ENCODE data around the gene CDH26. TPM values are rescaled to one million over a fixed set of nuclear protein-coding genes. Genes with fewer than 3 reads are reported as not detected.

Gene CDH26
- total RNA-seq, 2 experiments from 2014 or later, result 1.0 to 1.7 TPM

DNA sequence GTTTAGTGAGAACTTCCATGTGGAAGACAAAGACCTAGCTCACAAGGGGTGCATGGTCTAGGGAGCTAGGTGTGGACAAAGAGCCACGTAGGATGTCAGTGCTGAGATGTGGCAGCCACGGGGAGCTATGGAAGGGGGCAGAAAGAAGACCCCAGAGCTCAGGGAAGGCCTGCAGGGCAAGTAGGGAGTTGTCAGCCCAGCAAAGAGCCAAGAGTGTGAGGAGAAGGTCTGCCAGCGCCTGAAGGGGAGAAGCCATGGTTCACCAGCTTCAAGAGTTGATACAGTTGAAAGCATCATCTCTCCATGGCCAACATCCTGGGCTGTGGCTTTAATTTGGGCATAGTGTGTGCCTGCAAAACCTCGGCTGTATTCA lies 95.6 kb downstream of the CDH26 start:
- H3K27me3 Mint-ChIP-seq, result peaks cover 2% of the 10 kb centered on the region
- peaks cover 37% of the 10 kb centered on the region for H3K4me1 Mint-ChIP-seq (ENCODE audit: low read depth)
- H3K36me3 Mint-ChIP-seq (ENCODE audit: low read depth), result no peaks in the 10 kb centered on the region
- no peaks in the 10 kb centered on the region for H3K9me3 Mint-ChIP-seq
- CTCF ChIA-PET, result interaction anchor here (0.8 kb wide), 1 partner anchor 98 kb away, joined by 3 read pairs; no protein-coding TSS in a partner anchor
- POLR2A ChIA-PET, result no interaction called here
- no peak for TF ChIP-seq CTCF (IDR thresholded peaks at IDR 0.05)
- ATAC-seq (no peak), DNase-seq (no peak)
- H3K4me3 Mint-ChIP-seq, result no peak overlapping the region
- intact Hi-C loops (cut with micrococcal nuclease), result loop anchor here (10.0 kb wide), 1 partner anchor 109 kb away; the partner anchor contains the start of genes FAM217B and PPP1R3D
- H3K27ac Mint-ChIP-seq, result no peak overlapping the region

DNA sequence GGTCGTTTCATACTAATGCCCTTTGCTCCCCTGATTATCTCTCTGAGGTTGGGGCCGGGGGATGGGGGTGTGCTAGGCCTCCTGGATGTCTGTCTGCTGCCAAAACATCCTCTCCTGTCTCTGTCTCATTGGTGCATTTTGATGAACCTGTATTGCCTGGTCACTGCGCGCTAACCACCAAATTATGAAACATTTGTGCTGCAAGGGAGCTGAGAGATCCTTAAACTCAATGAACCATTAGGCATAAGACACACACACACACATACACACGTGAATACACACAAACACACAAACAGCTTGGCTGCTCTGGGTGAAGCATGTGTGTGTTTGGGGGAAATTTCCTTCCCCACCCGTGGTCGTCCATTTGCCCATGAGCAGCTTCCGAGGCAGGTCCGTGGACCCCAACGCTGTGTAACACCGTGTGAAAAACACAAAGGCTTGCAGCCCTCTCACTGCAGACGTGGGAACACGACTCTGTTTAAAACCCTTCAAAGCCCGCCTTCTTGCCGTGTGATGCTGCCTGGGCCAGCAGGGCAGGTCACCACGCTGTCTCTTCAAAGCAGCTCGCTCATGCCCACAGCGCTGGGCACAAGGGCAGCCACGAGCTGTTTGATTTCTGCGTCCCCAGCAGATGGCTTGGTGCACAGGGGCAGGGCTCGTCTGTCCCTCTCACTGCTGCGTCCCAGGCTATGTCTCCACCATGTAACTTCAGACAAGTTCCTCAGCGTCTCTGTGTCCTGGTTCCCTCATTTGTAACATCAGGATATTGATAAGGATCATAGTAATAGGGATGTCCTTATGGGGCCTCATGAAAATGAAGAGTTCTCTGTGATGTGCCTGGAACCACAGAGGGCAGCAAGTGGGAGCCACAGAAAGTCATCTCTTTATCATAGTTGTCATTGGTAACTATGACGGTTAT lies 96.8 kb downstream of the CDH26 start:
- CTCF ChIA-PET, result interaction anchor here (1.4 to 4.3 kb wide), 3 partner anchors 8 to 156 kb away, joined by 3 to 22 read pairs (median 4); no protein-coding TSS in a partner anchor
- no peak for TF ChIP-seq CTCF (IDR thresholded peaks at IDR 0.05)

DNA sequence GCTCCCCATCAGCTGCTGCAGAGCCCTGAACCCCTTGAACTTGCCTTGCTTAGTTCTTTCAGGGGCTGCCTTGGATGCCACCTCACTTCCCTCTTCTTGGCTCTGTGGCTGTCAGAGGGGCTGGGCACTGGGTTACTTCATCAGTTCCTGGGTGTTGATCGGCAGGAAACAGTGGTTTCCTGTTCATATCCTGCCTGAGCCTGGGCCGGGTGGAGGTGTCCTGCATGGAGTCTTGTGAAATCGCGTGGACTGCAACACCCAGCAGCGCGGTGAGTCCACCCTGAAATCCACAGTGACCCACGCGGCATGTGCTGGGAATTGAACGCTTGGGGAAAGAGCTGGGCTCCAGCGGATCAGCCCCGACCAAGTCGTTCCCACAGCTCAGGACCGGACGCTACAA lies 97.5 kb downstream of the CDH26 start:
- intact Hi-C loops (cut with micrococcal nuclease), result loop anchor here (10.0 kb wide), 1 partner anchor 111 kb away; the partner anchor contains the start of genes FAM217B and PPP1R3D

More for the DNA sequence above, 96.8 kb downstream of the CDH26 start:
- DNase-seq (no peak), ATAC-seq (no peak)
- Mint-ChIP-seq H3K27me3 (no peaks in the 10 kb centered on the region), H3K4me1 (ENCODE audit: low read depth) (peaks cover 37% of the 10 kb centered on the region), H3K4me3 (peak overlapping the region; percentile 64), H3K36me3 (ENCODE audit: low read depth) (no peaks in the 10 kb centered on the region), H3K27ac (no peak overlapping the region), H3K9me3 (no peaks in the 10 kb centered on the region)
- intact Hi-C loops (cut with micrococcal nuclease), result loop anchor here (10.0 kb wide), 1 partner anchor 110 kb away; the partner anchor contains the start of genes FAM217B and PPP1R3D
- POLR2A ChIA-PET, result no interaction called here

GRCh38 chr20:60056407-60057122 lies 98.3 kb downstream of the CDH26 start:
- Mint-ChIP-seq H3K9me3 (no peaks in the 10 kb centered on the region), H3K4me1 (ENCODE audit: low read depth) (peaks cover 37% of the 10 kb centered on the region), H3K27ac (peak overlapping the region; percentile 63), H3K4me3 (peak overlapping the region; percentile 64), H3K36me3 (ENCODE audit: low read depth) (no peaks in the 10 kb centered on the region), H3K27me3 (no peaks in the 10 kb centered on the region)
- CTCF ChIA-PET, result interaction anchor here (0.9 to 4.3 kb wide), 14 partner anchors 9 to 1173 kb away, joined by 3 to 24 read pairs (median 4); partner anchors contain the start of gene SYCP2
- POLR2A ChIA-PET, result interaction anchor here (1.0 to 2.1 kb wide), 2 partner anchors 116 to 122 kb away, joined by 3 to 6 read pairs; partner anchors contain the start of genes FAM217B and PPP1R3D
- intact Hi-C loops (cut with micrococcal nuclease), result loop anchor here (10.0 kb wide), 1 partner anchor 112 kb away; the partner anchor contains the start of genes FAM217B and PPP1R3D
- TF ChIP-seq CTCF (IDR thresholded peaks at IDR 0.05), result no peak
- ATAC-seq (no peak), DNase-seq (no peak)

More for the DNA sequence above, 97.5 kb downstream of the CDH26 start:
- TF ChIP-seq CTCF (IDR thresholded peaks at IDR 0.05), result no peak
- no peaks in the 10 kb centered on the region for H3K27me3 Mint-ChIP-seq
- peak overlapping the region; percentile 63 for H3K27ac Mint-ChIP-seq
- POLR2A ChIA-PET, result no interaction called here
- peak; percentile 61 for DNase-seq
- H3K9me3 Mint-ChIP-seq, result no peaks in the 10 kb centered on the region
- H3K36me3 Mint-ChIP-seq (ENCODE audit: low read depth), result no peaks in the 10 kb centered on the region
- H3K4me1 Mint-ChIP-seq (ENCODE audit: low read depth), result peaks cover 37% of the 10 kb centered on the region
- peak overlapping the region; percentile 64 for H3K4me3 Mint-ChIP-seq
- ATAC-seq, result peak; percentile 67
- CTCF ChIA-PET, result interaction anchor here (1.3 to 4.3 kb wide), 4 partner anchors 9 to 155 kb away, joined by 3 to 22 read pairs (median 4); no protein-coding TSS in a partner anchor

Data from activated CD8-positive, alpha-beta T cell treated with anti-CD3 and anti-CD28 coated beads for 36 hours (primary cell).